HG02970 (cell line): ENCODE results near the gene METTL18.

Experiments
- ATAC-seq: cut with Tn5 transposase; IDR thresholded peaks from one replicate; pipeline ENCODE4 v1.9.1; 2021; ENCODE audit warnings: mild to moderate bottlenecking, moderate library complexity, moderate number of reproducible peaks; ENCODE audit not compliant: unreplicated experiment, low FRiP score

The METTL18 gene

GRCh38 chr1:169788402-169788801, 6.3 kb downstream of the METTL18 start:
- no peak for ATAC-seq

- no peak for ATAC-seq
Observed at GRCh38 chr1:169786974-169787373, 7.7 kb downstream of the METTL18 start.

DNA sequence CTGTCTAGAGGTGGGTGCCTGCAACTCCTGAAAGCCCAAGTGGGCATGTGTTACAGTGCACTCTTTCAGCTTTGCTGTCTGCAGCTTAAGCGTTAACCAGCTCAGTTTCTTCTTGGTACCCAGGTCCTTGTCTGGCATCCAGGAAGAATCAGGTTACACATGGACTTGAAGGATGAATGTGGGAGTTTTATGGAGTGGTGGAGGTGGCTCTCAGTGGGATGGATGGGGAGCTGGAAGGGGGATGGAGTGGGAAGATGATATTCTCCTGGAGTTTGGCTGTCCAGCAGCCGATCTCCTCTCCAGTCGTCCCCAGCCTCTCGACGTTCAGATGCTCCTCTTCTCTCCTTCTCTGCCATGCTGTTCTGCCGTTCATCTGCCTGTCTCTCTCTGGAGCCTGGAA, 9.4 kb downstream of the METTL18 start:
- ATAC-seq, result no peak

GRCh38 chr1:169784102-169784501, 10.6 kb downstream of the METTL18 start:
- no peak for ATAC-seq

DNA sequence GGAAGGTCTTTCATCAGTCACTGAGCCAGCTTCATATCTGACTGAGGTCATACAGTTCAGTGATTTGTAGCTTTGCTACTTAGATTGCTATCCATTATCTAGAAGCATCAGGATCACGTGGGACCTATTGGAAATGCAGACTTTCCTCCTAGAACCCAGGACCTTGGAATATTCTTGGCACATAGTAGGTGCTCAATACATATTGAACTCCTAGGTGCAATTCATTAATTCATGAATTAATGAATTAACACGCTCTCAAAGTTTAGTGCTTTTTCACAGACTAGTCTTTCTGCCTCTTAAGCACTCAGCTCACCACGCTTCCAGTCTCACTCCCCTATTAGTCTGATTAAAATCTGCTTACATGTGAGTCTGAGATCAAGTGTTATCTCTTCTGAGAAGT, 12.1 kb downstream of the METTL18 start:
- ATAC-seq, result no peak

- ATAC-seq, result no peak
Observed at GRCh38 chr1:169779970-169780369, 14.7 kb downstream of the METTL18 start.

DNA sequence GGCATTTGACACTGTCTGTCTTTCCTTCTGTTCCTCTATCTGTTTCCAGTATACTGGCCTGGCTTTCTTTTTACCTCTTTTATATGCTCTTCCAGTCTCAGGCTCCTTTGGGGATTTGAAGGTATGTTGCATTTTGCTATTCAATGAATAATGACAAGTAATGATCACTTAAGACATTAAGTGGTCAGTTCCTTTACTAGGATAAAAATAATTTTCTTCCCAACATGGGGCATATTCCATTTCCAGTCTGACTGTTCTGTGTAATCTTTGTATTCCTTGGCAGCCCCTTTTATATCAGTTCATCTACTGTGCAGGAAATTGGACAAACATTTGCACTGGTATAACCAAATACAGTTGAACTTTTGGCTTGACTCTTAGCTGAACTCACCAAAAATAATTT, 15.6 kb downstream of the METTL18 start:
- no peak for ATAC-seq

DNA sequence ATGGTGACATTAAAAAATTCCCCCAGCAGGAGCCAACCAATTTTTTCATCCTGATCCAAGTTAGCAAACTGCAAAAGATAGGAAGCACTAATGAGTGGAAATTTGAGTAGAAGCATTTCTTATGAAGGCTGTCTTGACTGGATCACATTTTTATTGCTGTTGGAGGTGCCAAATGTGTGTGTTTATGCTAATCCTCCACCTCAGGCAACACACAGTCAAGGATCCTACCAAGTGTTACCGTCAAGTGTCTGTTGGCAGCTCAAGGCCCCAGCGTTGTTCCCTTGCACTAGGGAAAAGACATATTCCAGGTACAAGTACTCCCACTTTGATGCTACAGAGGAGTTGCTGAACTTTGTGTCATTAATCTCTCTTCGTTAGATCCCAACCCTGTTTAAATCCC, 18.3 kb downstream of the METTL18 start:
- no peak for ATAC-seq

- no peak for ATAC-seq
Observed at GRCh38 chr1:169768161-169768560, 26.5 kb downstream of the METTL18 start.

DNA sequence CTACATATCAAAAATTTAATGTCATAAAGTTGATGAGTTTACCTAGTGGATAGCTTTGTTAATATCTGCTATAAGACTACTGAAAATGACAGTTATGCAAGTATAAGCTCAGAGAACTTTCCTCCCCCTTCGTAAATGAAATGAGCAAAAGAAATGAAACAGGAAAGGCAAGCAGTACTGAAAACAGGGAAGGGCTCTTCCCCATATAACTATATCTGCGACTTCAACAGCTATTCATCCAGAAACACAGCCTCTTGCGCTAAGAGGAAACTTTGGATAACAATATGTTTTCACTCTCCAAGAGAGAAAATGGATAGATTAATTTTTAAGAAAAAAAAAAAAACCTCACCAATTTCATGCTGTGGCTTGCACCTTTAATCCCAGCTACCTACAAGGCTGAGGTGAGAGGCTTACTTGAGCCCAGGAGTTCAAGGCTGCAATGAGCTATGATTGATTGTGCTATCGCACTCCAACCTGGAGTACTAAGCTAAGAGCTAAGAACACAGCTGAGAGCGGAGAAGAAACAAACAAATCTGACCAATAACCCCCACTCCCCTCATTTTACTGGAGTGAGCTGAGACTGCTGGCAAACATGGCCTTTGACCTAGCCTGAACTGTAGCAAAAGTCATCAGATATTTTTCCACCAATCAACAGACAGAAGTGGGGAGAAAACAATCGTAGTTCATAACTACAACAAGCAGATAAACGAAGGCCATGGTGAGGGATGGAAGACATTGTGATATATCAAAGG, 29.0 kb downstream of the METTL18 start:
- ATAC-seq, result no peak

DNA sequence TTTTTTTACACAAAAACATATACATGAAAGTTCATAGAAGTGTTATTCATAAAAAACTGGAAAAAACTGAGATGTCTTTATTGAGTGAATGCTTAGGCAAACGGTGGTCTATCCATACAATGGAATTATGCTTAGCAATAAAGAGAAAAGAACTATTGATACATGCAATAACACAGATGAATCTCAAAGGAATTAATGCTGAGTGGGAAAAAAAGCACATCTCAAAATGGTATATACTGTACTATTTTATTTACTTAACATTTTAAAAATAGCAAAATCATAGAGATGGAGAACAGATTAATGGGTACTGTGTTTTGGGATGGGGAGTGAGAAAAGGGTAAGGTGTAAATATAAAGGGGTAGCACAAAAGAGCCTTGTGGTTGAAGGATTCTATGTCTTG, 29.8 kb downstream of the METTL18 start:
- no peak for ATAC-seq

GRCh38 chr1:169762699-169763098, 32.0 kb downstream of the METTL18 start:
- no peak for ATAC-seq

- no peak for ATAC-seq
Observed at GRCh38 chr1:169759038-169759437, 35.7 kb downstream of the METTL18 start.

GRCh38 chr1:169753549-169753948, 41.2 kb downstream of the METTL18 start:
- no peak for ATAC-seq

- ATAC-seq, result no peak
Observed at GRCh38 chr1:169750041-169750440, 44.7 kb downstream of the METTL18 start.

DNA sequence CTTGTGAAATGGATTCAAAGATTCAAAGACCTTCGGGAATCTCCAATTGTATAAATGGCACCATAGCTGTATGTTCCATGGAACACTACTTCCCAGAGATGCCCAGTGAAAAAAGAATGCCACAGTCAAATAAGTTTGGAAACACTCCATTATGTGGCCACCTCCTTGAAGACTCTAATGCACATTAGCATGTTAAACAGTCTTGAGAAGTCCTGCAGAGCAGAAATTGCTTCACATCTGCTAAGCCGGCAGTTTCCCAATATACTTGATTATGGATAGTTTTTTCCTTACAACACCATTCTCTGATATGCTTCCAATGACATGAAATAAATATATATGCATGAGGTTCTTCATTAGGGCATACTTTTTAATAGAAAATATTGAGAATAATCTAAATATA, 48.2 kb downstream of the METTL18 start:
- ATAC-seq, result no peak

GRCh38 chr1:169745015-169745861, 49.5 kb downstream of the METTL18 start:
- no peak for ATAC-seq
